GM18507 (cell line): ENCODE measurements around the gene ISL1.

Source experiments
- DNase-seq: peaks from one replicate; pipeline ENCODE4 v3.0.0; 2011; ENCODE audit warnings: low read depth; ENCODE audit not compliant: insufficient read length; ENCODE audit errors: extremely low spot score
- FAIRE-seq: peaks from 2 replicates; lab custom pipeline; 2011; peaks lifted over from hg19 to GRCh38; lab: Jason Lieb, UNC

Gene ISL1

DNA sequence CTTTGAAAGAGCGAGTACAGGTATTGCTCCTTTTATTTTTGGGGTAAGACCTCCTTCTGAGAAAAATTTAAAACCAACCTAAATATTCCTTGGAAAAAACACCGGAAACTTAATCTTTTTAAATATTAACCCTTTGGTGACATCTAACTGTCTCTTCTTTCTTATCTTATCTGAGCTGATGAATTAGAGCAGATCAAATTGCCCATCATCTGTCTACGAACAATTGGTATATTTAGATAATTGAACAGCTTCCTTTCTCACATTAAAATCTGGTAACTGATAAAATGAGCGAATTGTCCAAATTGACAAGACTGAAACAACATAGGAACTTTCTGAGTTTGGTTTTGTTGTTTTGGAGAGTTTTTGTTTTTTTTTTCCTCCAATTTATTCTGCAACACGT lies 2.0 kb downstream of the ISL1 start:
- DNase-seq (no peak), FAIRE-seq (no peak)

DNA sequence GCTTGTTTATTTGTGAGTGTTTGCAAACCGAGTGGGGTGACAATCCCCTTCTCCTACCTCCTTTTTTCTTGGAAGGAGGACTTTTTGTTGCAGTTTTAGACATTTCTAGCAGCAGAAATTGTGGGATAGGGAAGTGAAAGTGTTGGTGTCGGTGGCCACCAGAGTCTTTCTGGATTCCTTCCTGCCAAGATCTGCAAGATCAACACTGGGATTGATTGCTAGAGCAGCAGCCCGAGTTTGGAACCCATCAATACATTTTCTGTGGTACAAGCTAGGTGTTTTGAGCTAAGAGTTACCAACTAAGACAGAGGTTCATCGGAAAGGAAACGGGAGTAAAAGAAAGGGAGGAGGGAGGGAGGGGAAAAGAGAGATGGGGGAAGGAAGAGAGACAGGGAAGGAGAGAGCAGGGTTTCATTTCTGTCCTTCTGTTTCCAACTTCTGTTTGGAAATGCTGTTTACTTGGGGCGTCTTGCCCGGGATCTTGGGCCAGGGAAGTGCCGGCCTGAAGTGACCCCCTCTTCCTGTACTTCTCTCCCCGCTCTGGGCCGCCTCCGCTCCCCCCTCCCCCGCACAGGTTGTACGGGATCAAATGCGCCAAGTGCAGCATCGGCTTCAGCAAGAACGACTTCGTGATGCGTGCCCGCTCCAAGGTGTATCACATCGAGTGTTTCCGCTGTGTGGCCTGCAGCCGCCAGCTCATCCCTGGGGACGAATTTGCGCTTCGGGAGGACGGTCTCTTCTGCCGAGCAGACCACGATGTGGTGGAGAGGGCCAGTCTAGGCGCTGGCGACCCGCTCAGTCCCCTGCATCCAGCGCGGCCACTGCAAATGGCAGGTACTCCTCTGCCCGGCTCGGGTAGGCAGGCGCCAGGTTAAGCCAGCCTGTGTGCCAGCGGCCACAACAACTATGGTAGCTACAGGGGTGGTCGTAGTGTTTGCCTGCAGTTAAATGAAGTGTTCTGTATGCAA lies 4.0 kb downstream of the ISL1 start:
- DNase-seq (no peak), FAIRE-seq (no peak)

GRCh38 chr5:51387884-51388275 lies 4.6 kb downstream of the ISL1 start:
- DNase-seq: no peak
- FAIRE-seq: no peak

DNA sequence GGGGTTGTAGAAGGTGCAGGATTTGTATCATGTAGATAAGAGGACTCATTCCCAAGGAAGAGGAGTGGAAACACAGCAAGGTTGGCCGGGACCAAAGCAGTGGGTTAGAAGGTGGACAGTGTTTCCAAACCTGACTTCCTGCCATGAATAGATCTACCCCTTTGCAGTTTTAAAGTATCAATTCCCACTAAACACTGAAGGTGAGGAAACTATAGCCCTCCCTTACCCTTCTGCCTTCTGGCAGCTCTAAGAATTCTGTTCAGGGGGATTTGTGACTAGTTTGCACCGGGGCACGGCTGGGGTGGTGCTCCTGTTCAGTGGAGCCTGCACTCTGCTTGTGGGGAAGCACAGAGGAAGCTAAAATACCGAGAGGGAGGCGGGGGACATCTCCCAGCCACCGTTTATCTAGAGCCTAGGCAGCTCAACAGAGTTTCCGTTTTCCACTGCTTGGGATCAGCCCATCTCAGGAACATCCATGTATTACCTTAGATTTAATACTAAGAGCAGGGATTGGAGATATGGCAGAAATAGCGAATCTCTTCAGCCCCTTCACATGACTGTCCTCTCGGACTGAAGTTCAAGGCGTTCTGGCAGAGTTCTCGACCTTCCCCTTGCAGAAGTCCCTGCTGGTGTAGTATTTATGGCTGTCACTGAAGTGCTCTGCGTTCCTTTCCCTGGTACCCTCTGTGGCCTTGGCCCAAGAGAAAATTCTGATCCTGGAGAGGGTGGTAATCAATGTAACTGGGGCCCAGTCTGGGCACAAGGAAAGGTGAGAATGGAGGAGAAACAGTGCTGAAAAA lies 5.4 kb downstream of the ISL1 start:
- FAIRE-seq (no peak), DNase-seq (no peak)

DNA sequence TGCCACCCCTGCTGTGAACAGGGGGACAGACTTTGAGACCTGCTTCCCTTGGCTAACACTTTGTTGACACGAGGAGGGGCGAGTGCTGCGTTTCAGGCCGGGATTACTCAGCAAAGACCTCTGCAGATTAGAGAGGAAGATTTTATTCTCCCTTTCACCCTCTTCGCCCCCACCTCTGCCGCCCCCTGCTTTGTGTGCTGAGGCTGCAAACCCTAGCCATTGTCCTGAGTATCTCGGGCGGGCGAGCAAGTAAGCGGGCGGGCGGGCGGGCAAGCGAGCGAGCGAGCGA lies 6.0 kb downstream of the ISL1 start:
- FAIRE-seq (no peak), DNase-seq (no peak)

- DNase-seq: no peak
- FAIRE-seq: no peak
Measured at GRCh38 chr5:51389577-51390463, 6.6 kb downstream of the ISL1 start.

- DNase-seq: no peak
- FAIRE-seq: no peak
Measured at GRCh38 chr5:51391175-51391574, 7.9 kb downstream of the ISL1 start.

DNA sequence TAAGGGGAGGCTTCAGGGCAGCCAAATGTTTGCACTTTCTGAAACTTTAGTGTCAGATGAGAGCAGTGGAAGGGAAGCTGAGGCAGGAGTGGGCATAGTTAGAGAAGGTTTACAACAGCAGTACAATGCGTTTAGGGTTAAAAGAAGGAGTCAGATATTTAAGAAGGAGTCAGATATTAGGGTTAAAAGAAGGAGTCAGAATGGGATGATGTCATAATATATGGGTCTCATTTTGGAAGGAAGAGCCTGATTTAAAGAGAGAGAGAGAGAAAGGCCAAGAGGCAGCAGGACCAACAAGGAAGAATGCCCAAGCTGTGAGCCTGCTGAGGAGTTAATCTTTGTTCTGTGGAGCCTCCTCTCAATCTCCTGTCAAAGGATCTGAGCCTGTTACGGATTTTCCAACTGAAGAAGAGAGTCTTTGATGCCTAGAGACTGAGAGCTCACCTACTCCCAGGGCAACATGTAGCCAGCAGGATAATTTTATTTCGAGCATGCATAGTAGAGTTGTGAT lies 9.5 kb downstream of the ISL1 start:
- DNase-seq: no peak
- FAIRE-seq: no peak

- no peak for DNase-seq
- FAIRE-seq: no peak
Measured at GRCh38 chr5:51394609-51395008, 11.4 kb downstream of the ISL1 start.

GRCh38 chr5:51395245-51395644 lies 12.0 kb downstream of the ISL1 start:
- FAIRE-seq: no peak
- no peak for DNase-seq

- DNase-seq (no peak), FAIRE-seq (no peak)
Measured at GRCh38 chr5:51395666-51396356, 12.6 kb downstream of the ISL1 start.

- DNase-seq (no peak), FAIRE-seq (no peak)
Measured at GRCh38 chr5:51396797-51397196, 13.5 kb downstream of the ISL1 start.

GRCh38 chr5:51397996-51398395 lies 14.7 kb downstream of the ISL1 start:
- FAIRE-seq: no peak
- no peak for DNase-seq

DNA sequence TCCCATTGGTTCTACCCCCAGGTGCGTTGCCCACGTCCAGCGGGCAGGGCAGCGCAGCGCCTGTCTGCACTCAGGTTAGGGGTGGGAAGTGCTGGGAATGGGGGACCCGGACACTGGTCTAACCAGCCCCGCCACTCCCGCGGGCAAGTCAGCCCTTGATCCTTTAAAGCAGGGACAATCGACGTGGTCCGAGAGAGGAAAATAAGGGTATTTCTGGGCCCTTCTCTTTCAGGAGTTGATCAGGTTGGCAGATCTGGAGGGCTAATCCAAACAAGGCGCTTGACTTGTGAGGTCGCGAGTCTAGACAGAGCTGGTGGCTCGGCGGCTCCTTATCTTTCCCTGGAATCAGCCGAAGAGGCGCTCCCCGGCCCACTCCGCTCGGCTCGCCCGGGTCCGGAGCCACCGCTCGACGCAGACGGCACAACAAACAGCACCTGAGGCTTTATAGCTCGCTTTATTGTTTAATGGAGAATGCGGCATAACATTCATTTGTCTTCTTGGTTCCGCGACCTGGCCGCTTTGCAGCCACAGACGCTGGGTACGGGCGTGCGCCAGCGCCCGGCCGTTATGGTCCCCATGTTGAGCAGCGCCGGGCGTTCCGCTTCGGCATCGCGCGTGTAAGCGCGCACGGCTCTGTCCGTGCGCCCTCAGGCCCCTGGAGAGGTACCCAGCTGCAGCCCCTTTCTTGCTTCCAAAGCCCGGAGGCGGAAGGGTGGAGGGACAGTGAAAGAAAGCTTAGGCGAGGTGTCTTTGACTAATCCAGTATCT lies 15.8 kb downstream of the ISL1 start:
- DNase-seq (no peak), FAIRE-seq (no peak)

GRCh38 chr5:51399643-51400006 lies 16.4 kb downstream of the ISL1 start:
- no peak for DNase-seq
- no peak for FAIRE-seq

GRCh38 chr5:51404255-51404654 lies 21.0 kb downstream of the ISL1 start:
- no peak for FAIRE-seq
- DNase-seq: no peak

- FAIRE-seq (no peak), DNase-seq (no peak)
Measured at GRCh38 chr5:51411921-51412325, 28.7 kb downstream of the ISL1 start.

DNA sequence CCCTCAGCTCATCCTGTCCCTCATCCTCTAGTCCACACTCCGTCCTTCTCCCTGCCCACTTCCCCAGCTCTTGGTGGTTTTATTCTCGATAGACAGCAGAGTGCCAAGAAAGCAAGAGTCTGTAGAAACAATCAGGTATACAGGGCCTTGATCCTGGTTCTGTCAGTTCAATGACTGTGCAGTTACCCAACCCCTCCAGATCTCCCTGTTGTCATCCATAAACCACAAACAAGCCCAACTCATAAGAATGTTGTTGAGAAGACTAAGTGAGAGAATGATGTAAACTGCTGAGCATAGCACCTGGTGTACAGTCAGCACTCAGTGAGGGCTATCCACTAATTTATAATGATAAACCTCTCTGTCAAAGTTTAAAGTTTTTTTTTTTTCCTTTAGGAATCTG lies 31.3 kb downstream of the ISL1 start:
- FAIRE-seq (no peak), DNase-seq (no peak)

GRCh38 chr5:51416149-51416548 lies 32.9 kb downstream of the ISL1 start:
- FAIRE-seq (no peak), DNase-seq (no peak)
